AG09309 (cell line): Measurements from ENCODE around the gene TRAIP.

Experiments
- DNase-seq: peaks from one replicate; pipeline ENCODE4 v3.0.0-alpha.2; 2010; ENCODE audit warnings: low read depth
- H3K4me3 ChIP-seq: 2 replicates; pipeline ENCODE4 v1.5.1; 2011; ENCODE audit warnings: mild to moderate bottlenecking, low read depth, low read length, moderate library complexity; ENCODE audit not compliant: control insufficient read depth
- TF ChIP-seq, protein P1 (sequence below): IDR thresholded peaks from 2 replicates; pipeline ENCODE4 v1.5.1; 2011; ENCODE audit warnings: mild to moderate bottlenecking, low read depth, low read length, inconsistent platforms; ENCODE audit not compliant: insufficient read depth, control insufficient read depth; ENCODE audit errors: missing control alignments

Gene TRAIP

DNA sequence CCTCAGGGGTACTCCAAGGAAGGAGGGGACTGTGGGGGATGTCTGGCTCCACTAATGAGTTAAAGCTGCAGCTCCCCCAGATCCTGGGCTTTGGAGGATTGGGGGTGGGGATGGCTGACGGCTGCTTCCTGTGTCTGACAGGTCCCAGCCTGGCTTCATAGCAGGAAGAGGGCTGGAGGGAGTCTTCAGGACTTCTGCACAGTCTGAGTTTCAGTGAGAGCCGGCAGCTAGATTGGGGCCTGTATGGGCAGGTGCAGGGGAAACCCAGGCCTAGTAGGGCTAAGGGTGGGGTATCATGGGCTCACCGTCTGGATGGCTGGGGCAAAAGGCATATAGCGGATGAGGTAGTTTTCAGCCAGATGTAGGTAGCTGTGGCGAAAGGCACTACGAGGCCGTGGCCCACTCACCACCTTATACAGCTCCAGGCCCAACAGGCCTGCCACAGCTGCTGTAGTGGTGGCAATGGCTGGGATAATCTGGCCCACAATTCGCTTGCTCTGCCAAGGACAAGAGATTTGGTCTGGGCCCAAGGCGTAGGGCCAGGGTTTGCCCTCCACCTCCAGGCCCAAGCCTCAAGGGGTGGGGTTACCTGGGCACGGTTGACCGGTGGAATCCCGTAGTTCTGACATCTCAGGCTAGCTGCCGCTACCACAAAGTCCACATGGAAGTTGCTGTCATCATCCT is 48.8 kb downstream of the TRAIP start:
- TF ChIP-seq, protein P1, sequence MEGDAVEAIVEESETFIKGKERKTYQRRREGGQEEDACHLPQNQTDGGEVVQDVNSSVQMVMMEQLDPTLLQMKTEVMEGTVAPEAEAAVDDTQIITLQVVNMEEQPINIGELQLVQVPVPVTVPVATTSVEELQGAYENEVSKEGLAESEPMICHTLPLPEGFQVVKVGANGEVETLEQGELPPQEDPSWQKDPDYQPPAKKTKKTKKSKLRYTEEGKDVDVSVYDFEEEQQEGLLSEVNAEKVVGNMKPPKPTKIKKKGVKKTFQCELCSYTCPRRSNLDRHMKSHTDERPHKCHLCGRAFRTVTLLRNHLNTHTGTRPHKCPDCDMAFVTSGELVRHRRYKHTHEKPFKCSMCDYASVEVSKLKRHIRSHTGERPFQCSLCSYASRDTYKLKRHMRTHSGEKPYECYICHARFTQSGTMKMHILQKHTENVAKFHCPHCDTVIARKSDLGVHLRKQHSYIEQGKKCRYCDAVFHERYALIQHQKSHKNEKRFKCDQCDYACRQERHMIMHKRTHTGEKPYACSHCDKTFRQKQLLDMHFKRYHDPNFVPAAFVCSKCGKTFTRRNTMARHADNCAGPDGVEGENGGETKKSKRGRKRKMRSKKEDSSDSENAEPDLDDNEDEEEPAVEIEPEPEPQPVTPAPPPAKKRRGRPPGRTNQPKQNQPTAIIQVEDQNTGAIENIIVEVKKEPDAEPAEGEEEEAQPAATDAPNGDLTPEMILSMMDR: no peak
- no peak overlapping the region for H3K4me3 ChIP-seq
- DNase-seq: no peak

DNA sequence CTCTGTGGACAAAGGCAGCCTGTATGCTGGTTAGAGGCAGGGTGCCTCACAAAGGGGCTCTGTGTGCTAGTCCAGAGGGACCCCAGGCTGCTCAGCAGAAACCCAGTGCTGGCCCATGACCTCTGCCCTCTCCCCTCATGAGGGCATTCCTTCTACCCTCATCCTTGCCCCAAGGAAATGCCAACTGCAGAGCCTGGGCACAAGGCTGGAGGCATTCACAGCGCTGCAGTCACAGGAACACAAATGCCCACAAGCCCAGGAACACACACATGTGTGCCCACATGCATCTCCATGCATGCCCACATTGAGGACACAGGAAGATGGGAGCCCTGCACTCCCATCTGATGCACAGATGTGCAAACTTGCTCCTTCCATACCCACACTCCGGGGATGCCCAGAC is 49.5 kb downstream of the TRAIP start:
- TF ChIP-seq, protein P1: no peak
- DNase-seq: no peak
- no peak overlapping the region for H3K4me3 ChIP-seq

DNA sequence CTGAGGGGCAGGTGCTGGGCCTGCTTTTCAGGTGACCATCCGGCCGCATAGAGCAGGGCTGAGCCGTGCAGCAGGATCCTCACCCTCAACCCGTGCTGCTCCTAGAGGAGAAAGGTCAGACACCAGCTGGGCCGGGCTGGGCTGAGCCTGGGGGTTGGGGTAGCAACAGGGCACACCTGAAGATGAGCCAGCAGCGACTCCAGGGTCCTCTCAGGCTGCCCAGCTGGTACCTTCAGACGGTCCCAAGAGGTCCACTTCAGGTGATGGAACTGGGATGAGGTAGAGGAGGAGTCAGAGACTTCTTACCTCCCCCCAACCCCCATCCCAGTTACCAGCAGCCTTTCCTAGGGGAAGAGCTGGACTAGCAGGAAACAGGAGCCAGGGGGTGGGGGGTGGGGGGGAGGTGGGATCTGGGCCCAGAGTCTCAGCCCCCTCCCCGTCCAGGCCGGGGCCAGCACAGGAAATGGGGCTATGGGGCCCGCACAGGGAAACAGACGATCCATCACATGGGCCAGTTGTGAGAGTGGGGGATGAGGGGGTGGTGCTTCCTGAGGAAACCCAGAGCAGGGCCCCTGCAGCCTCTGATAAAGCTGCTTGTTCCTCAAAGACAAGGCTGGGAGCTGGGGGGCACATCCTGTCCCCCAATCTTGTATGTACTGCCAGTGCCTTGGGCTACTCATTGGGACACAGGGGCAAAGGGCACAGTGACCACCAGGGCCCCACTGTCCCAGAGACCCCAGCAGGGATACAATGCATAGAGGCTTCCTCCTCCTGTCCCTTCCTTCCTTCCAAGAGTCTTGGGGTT is 50.3 kb downstream of the TRAIP start:
- TF ChIP-seq, protein P1: no peak
- H3K4me3 ChIP-seq: no peak overlapping the region
- DNase-seq: no peak

DNA sequence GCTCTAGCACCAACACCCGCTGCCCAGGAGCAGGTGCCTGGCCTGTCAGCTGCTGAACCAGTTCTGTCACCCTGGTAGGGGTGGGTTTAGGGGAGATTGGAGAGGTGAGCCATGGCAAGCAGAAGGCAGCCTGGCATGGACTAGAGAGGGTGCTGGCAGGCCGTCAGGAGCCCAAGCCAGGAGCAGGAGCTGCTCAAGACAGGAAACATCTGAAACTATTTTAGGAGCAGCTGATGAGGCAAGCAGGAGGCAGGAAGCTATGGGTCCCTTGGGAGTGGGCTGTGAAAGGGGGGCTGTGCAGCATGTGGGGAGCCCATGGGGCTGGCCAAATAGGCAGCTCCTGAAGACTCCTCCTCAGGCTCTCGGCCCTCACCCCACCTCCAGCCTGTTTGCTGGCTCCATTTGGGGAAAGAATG is 51.0 kb downstream of the TRAIP start:
- peak; percentile 86 for DNase-seq
- no peak overlapping the region for H3K4me3 ChIP-seq
- TF ChIP-seq, protein P1: no peak

DNA sequence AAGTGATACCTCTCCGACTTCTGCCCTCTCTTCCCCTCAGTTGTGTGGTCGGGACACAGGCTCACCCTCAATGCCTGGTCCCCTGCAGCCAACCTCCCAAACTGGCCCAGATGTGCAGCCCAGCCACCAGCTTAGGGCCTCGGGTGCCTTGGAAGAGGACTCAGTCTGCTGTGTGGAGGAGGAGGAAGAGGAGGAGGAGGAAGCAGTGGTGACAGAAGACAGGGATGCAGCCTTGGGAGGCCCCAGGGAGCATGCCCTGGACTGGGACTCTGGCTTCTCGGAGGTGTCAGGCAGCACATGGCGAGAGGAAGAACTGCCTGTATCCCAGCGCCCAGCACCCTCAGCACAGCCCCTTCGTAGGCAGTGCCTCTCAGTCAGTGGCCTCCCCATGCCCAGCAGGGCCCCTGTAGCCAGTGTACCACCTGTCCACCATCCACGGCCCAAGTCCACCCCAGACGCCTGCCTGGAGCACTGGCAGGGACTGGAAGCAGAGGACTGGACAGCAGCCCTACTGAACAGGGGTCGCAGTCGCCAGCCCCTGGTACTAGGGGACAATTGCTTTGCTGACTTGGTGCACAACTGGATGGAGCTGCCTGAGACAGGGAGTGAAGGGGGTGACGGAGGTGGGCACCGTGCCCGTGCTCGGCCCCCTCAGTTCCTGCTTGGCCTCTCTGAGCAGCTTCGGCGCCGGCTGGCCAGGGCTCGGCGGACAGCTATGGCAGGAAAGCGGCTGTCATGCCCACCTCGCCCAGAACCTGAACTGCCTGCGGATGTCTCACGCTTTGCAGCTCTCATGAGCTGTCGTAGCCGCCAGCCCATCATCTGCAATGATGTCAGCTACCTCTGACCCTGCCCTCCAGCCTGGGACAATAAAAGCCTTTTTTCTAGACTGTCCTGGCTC is 52.0 kb downstream of the TRAIP start:
- no peak for DNase-seq
- peak overlapping the region; percentile 96 for H3K4me3 ChIP-seq
- TF ChIP-seq, protein P1: no peak

DNA sequence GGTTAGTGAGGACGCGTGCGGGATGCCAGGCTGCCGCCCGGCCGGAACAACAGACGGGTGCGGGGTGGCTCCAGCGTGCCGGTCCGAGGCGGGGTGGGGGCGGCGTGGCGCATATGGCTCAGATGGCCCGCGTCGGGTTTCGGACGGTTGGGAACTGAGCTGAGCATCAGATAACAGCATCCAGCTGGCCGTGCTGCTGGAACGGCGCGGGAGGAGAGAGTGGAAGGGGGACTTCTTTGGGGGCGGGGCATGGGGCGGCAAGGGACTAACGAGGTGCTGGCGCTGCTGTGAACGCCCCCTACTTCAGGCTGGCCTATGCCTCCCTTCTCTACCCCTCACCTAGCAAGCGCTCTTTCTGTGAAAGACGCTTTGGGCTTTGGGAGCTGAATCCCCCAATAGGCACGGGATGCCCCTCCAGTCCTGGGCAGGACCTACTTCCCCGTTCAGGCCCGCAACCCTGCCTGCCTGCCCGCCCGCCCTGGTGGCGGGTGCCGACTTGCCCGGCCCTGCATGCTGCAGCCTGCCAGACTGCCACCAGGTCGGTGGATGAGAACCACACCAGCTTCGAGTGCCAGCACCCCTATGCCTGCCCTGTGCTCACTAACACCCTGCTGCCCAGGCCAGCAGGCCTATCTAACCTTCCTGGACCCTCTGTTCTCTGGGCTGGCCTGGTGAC is 52.8 kb downstream of the TRAIP start:
- no peak for DNase-seq
- TF ChIP-seq, protein P1: no peak
- H3K4me3 ChIP-seq: peak overlapping the region; percentile 96
